Osteoblast (primary cell): ENCODE data around the gene CEP70. TPM values are rescaled to one million over a fixed set of nuclear protein-coding genes. Genes with fewer than 3 reads are reported as not detected.
"Not testable (repeated sequence)": the region's sequence is repeated elsewhere in the genome, so short reads cannot be mapped to it uniquely, and the experiment has no call there.

Experiments
- DNase-seq: peaks from one replicate; pipeline ENCODE4 v3.0.0; 2011; ENCODE audit warnings: low spot score, mixed read lengths; ENCODE audit not compliant: insufficient read length; ENCODE audit errors: missing footprints
- H2AFZ ChIP-seq: 2 replicates; pipeline ENCODE4 v1.6.0; 2011; ENCODE audit warnings: mild to moderate bottlenecking, low read length
- H3K27ac ChIP-seq: 2 replicates; pipeline ENCODE4 v1.5.1; 2011; ENCODE audit warnings: mild to moderate bottlenecking, low read depth, low read length, moderate library complexity
- H3K27me3 ChIP-seq: 2 replicates; pipeline ENCODE4 v1.6.0; 2012; ENCODE audit warnings: mild to moderate bottlenecking, control low read depth, inconsistent platforms, low read length, moderate library complexity; ENCODE audit not compliant: insufficient read depth
- H3K36me3 ChIP-seq: 2 replicates; pipeline ENCODE4 v1.5.1; 2011; ENCODE audit warnings: mild to moderate bottlenecking, low read length, control low read depth, moderate library complexity; ENCODE audit not compliant: insufficient read depth
- H3K4me1 ChIP-seq: 2 replicates; pipeline ENCODE4 v1.5.1; 2011; ENCODE audit warnings: mild to moderate bottlenecking, low read length, control low read depth, moderate library complexity; ENCODE audit not compliant: insufficient read depth
- H3K4me2 ChIP-seq: 2 replicates; pipeline ENCODE4 v1.6.0; 2011; ENCODE audit warnings: mild to moderate bottlenecking, low read length; ENCODE audit not compliant: insufficient read depth
- H3K4me3 ChIP-seq: fragments of 200-600 bp; sonication (generic); 3 replicates; pipeline ENCODE4 v1.5.1; 2012; ENCODE audit warnings: mild to moderate bottlenecking, low read length, inconsistent platforms; ENCODE audit not compliant: insufficient read depth
- H3K79me2 ChIP-seq: 2 replicates; pipeline ENCODE4 v1.6.0; 2012; ENCODE audit warnings: mild to moderate bottlenecking, low read length, control low read depth, inconsistent platforms; ENCODE audit not compliant: insufficient read depth
- H3K9me3 ChIP-seq: 2 replicates; pipeline ENCODE4 v1.5.1; 2011; ENCODE audit warnings: low read depth, low read length, control low read depth
- H4K20me1 ChIP-seq: 2 replicates; pipeline ENCODE4 v1.6.0; 2012; ENCODE audit warnings: mild to moderate bottlenecking, low read length, control low read depth; ENCODE audit not compliant: insufficient read depth
- total RNA-seq: library from RNA; depleted of rRNA; stranded (reverse); fragments of >200 nt; gene quantifications from 2 replicates; pipeline ENCODE4 v1.2.3, GENCODE V29; 2012
- TF ChIP-seq, protein P1 (sequence below): IDR thresholded peaks from 2 replicates; pipeline ENCODE4 v1.5.1; 2011; ENCODE audit warnings: mild to moderate bottlenecking, low read depth, low read length, moderate library complexity; ENCODE audit errors: extremely low read depth

The CEP70 gene
- total RNA-seq, 1 donor: 51.0 TPM

DNA sequence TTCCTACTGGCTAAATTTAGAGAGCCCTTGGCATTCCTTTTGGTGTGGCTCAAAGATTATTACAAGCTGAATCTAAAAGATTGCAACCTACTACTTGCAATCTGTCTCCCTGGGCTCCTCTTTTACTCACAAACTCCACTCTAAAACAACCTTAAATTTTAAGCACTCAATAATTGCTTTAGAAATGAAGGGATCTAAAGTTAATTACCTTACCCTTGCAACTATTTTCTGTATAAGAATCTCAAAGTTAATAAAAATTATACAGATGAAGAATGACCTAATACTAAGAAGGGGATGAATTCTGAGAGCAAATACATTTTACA lies 99.5 kb downstream of the CEP70 start:
- H3K4me2 ChIP-seq: no peak overlapping the region
- TF ChIP-seq, protein P1, sequence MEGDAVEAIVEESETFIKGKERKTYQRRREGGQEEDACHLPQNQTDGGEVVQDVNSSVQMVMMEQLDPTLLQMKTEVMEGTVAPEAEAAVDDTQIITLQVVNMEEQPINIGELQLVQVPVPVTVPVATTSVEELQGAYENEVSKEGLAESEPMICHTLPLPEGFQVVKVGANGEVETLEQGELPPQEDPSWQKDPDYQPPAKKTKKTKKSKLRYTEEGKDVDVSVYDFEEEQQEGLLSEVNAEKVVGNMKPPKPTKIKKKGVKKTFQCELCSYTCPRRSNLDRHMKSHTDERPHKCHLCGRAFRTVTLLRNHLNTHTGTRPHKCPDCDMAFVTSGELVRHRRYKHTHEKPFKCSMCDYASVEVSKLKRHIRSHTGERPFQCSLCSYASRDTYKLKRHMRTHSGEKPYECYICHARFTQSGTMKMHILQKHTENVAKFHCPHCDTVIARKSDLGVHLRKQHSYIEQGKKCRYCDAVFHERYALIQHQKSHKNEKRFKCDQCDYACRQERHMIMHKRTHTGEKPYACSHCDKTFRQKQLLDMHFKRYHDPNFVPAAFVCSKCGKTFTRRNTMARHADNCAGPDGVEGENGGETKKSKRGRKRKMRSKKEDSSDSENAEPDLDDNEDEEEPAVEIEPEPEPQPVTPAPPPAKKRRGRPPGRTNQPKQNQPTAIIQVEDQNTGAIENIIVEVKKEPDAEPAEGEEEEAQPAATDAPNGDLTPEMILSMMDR: no peak
- peak overlapping the region; percentile 29 for H3K27ac ChIP-seq

DNA sequence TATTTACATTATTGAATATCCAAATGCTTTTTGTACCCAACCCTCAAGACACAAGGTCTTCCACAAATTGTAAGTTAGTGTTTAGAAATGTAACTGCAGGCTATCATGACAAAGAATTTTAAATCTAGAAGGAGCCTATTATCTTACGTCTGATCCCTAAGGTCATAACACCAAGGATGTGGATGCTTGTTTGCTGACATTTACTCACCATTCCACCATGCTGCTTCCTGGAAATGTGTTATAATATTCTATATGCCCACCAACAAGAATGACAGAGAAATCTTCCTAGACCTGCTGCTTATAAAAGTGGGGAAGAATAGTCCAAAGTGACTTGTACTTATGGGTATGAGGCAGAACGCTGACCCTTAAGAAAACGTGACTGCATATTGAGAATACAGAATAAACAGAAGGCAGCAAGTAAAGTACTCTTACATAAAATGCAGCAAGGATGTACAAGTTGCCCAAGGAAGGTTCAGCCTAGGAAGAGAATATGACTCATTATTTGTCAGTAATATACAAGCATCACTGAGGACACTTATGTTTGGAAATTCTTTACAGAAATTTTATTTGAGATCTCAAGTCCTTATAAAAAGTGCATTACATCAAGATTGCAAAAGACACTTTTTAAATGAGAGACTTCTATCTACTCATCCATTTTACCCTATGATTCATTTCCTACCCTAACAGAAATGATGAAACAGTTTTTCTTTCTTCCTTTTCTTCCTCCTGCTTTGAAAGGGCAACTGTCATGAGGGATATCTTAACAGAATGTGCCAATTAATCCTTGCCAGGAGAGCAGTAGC lies 100.1 kb downstream of the CEP70 start:
- Histone ChIP-seq H3K79me2 (no peaks in the 10 kb centered on the region), H3K4me2 (peak overlapping the region; percentile 9), H3K27ac (peak overlapping the region; percentile 29), H3K4me3 (no peak overlapping the region), H3K9me3 (no peaks in the 10 kb centered on the region), H3K27me3 (no peaks in the 10 kb centered on the region), H3K36me3 (no peaks in the 10 kb centered on the region), H2AFZ (no peak overlapping the region), H4K20me1 (no peaks in the 10 kb centered on the region), H3K4me1 (peaks cover 19% of the 10 kb centered on the region)
- TF ChIP-seq, protein P1: no peak
- peak; percentile 91 for DNase-seq

More for the DNA sequence above, 99.5 kb downstream of the CEP70 start:
- no peak for DNase-seq
- no peak overlapping the region for H2AFZ ChIP-seq
- peaks cover 19% of the 10 kb centered on the region for H3K4me1 ChIP-seq
- H3K9me3 ChIP-seq: no peaks in the 10 kb centered on the region
- no peaks in the 10 kb centered on the region for H3K79me2 ChIP-seq
- no peaks in the 10 kb centered on the region for H3K36me3 ChIP-seq
- H3K27me3 ChIP-seq: no peaks in the 10 kb centered on the region
- H4K20me1 ChIP-seq: no peaks in the 10 kb centered on the region
- no peak overlapping the region for H3K4me3 ChIP-seq

DNA sequence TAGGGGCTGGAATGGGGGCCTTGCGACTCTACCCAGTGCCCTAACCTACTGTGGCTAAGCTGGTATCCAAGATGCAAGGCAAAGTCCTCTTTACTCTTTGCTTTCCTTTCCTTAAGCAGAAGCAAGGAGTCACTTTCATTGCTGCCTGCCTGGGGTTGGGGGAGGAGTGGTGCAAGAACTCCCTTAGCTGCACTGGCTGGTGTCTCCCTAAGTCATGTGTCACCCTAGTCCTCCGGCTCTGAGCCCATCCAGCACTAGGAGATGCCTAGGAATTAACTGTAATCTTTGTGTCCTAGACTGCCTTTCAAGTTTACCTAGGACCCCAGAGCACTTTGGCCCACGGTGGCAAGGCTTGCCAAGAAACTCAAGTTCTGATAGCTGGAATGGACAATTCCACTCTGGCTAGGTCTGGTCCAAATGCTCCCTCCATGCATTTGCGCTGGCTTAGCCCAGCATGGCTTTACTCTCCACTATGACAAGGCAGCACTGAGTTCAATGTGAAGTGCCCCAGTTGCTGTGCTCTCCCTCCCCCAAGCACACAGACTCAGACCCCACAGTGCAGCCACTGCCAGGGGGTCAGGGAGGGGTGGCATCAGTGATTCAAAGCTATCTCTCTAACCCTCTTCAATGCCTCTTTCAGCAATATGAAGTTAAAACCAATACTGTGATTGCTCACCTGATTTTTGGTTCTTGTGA lies 100.9 kb downstream of the CEP70 start:
- no peak overlapping the region for H3K4me2 ChIP-seq
- no peaks in the 10 kb centered on the region for H4K20me1 ChIP-seq
- no peaks in the 10 kb centered on the region for H3K9me3 ChIP-seq
- TF ChIP-seq, protein P1: no peak
- no peaks in the 10 kb centered on the region for H3K27me3 ChIP-seq
- H3K79me2 ChIP-seq: no peaks in the 10 kb centered on the region
- H3K4me3 ChIP-seq: no peak overlapping the region
- no peak overlapping the region for H3K27ac ChIP-seq
- no peak for DNase-seq
- H2AFZ ChIP-seq: no peak overlapping the region
- peaks cover 19% of the 10 kb centered on the region for H3K4me1 ChIP-seq
- H3K36me3 ChIP-seq: no peaks in the 10 kb centered on the region

DNA sequence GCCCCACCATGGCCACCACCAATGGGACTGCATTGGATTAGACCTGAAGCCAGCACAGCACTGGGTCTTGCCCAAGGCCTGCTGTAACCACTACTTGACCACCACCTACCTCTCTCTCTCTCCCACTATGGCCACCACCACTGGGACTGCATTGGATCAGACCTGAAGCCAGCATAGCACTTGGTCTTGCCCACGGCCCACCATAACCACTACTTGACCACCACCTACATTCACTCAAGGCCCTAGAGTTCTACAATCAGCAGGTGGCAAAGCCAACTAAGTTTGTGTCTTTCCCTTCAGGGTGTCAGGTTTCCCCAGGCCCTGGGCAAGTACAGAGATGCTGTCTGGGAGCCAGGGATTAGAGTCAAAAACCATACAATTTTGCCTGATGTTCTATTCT lies 102.1 kb downstream of the CEP70 start:
- no peaks in the 10 kb centered on the region for H3K36me3 ChIP-seq
- DNase-seq: no peak
- no peak overlapping the region for H2AFZ ChIP-seq

DNA sequence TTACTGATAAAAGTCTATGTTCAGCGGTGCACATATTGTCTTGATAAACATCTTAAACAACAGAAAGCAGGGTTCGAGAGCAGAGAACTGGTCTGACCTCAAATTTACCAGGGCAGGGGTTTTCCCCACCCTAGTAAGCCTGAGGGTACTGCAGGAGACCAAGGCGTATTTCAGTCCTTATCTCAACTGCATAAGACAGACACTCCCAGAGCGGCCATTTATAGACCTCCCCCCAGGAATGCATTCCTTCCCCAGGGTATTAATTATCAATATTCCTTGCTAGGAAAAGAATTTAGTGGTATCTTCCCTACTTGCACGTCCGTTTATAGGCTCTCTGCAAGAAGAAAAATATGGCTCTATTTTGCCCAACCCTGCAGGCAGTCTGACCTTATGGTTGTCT lies 107.5 kb downstream of the CEP70 start:
- H3K27me3 ChIP-seq, H2AFZ ChIP-seq, H3K79me2 ChIP-seq, H3K4me1 ChIP-seq, H3K4me3 ChIP-seq, H3K4me2 ChIP-seq, H3K36me3 ChIP-seq, H4K20me1 ChIP-seq, H3K9me3 ChIP-seq, DNase-seq, H3K27ac ChIP-seq: not testable (repeated sequence)

More for the DNA sequence above, 102.1 kb downstream of the CEP70 start:
- H3K27ac ChIP-seq: no peak overlapping the region
- TF ChIP-seq, protein P1: no peak
- H3K4me1 ChIP-seq: peaks cover 19% of the 10 kb centered on the region
- no peak overlapping the region for H3K4me2 ChIP-seq
- H4K20me1 ChIP-seq: no peaks in the 10 kb centered on the region
- H3K79me2 ChIP-seq: no peaks in the 10 kb centered on the region
- no peaks in the 10 kb centered on the region for H3K9me3 ChIP-seq
- no peaks in the 10 kb centered on the region for H3K27me3 ChIP-seq
- H3K4me3 ChIP-seq: no peak overlapping the region

DNA sequence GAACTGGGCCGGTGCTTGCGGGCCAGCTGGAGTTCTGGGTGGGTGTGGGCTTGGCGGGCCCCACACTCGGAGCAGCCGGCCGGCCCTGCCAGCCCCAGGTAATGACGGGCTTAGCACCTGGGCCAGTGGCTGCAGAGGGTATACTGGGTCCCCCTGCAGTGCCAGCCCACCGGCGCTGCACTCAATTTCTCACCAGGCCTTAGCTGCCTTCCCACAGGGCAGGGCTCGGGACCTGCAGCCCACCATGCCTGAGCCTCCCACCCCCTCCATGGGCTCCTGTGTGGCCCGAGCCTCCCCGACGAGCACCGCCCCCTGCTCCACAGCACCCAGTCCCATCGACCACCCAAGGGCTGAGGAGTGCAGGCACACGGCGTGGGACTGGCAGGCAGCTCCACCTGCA lies 109.4 kb downstream of the CEP70 start:
- DNase-seq, H3K79me2 ChIP-seq, H3K4me2 ChIP-seq, H3K27ac ChIP-seq, H4K20me1 ChIP-seq, H3K36me3 ChIP-seq, H3K9me3 ChIP-seq, H3K4me1 ChIP-seq, H3K27me3 ChIP-seq, H3K4me3 ChIP-seq, H2AFZ ChIP-seq: not testable (repeated sequence)
